UCSD-AML1 (cell line): ENCODE data around the gene TNFRSF13B.
"Not testable (repeated sequence)": the region's sequence is repeated elsewhere in the genome, so short reads cannot be mapped to it uniquely, and the experiment has no call there.

Source experiments
- DNase-seq: peaks from one replicate; lab custom pipeline; 2025; ENCODE audit not compliant: unreplicated experiment; lab: John Stamatoyannopoulos, UW

Gene TNFRSF13B

DNA sequence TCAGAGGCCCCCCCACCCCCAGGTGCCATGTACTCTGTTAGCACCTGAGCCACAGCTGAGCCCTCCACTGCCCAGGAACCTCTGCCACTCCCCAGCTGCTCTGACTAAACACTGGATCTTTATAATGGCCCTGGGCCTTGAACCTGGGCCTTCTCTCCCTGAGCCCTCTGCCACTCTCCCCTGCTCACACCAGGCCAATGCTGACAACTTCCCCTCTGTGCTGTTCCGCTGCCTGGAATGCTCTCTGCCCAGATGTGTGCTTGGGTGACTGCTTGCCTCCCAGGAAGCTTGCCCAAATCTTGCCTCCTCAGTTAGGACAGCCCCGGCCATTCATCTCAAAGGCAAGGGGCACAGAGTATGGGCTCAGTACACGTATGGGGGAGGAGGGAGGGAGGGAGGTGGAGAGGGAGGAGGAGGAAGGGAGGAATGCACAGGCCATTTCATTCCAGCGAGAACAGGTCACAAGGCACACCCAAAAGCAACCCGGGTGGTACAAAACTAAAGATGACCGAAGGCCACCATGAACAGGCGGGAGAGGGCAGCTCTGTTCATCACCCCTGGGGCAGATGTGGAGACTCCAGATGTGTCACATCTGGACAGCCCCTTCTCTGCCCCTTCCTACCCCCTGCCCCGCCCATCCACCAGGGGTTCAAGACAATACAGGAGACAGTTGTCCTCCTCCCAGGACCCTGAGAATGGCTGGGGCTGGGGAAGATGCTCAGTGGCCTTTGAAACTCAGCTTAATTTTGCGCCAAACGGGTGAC is 15.3 kb upstream of the TNFRSF13B start:
- no peak for DNase-seq

DNA sequence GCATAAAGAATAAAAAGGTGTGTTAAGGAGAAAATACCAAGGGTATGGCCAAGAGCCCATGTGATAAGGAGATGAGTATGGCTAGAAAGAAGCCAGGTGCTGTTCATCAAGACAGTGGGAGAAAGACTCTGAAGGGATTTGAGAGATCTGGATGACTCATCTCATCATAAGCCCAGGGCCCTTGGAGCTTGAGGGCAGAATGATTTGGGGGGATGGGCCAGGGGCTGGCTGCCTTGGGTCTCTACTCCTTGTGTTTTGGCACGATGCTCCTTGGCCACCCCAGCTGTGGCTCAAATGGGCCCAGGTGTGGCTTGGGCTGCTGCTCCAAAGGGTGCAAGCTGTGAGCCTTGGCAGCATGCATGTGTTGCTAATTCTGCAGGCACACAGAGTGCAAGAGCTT is 14.5 kb upstream of the TNFRSF13B start:
- no peak for DNase-seq

DNA sequence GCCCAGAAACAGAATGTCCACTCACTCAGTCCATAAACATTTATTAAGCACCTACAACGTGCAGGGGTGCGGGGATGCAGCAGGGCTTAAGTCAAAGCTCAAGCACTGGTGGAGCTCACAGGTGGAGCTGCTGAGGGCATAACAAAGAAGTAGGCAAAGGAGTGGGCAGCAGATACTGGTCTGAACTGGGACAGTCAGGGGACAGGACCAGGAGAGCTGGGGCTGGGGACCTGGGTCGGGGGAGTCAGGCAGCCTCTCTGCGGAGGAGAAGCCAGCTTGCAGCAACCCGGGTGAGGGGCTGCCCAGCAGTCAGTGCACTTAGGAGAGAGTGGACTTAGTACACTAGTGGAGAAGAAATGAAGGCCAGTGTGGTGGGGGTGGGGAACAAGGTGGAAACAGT is 10.0 kb upstream of the TNFRSF13B start:
- no peak for DNase-seq

DNA sequence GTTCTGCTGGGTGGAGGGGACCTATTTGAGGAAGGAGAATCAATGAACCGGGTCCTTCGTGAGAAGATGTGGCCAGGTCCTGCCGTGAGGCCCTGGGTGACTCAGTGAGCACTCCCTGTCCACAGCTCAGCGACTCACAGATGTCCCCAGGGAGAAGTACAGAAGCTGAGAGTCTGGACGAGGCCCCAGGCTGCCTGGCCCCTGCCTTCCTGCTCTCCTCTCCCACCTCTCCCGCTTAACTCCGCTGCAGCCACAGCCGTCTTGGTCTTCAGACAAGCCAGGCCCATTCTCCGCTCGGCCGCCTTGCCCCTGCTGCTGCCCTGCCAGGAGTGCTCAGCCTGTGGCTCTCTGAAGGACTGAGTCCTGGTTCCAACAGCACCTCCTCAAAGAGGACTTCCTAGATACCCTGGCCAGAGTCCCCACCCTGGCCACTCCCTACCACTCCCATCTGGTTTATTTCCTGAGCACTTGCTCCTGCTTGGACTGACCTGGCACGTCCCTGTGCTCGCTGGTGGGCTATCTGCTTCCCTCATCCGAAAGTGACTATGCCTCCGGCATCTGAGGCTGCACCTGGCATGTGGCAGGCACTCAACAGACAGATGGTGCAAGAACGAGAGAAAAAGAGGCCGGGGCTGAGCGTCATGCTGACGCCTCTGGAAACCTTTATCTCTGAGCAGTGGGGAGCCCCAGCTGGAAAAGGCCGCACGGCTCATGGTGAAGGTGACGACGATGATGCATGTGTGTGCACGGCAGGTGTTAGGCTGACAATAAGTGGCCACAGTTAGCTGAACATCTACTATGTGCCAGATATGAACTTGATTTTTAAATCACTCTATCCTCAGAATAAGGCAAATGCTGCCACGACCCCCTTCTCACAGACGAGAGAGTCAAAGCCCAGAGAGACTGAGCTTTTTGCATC is 9.2 kb upstream of the TNFRSF13B start:
- no peak for DNase-seq

DNA sequence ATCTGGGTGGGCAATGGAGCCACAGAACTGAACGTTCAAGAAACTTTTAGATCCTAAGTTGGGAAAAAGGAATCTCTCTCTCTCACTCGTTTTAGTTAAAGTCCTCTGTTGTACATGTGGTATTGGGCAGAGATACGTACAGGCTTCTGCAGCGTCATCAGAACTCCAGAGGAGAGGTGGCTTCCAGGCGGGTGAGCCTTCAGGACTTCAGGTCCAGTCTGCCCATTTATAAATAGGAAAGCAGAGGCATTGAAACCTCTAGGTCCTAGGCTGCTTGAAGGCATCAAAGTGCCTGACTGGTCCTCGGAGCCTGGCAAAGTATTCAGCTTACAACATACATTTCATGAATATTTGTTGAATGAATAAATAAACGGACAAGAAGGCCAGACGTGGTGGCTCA is 8.1 kb upstream of the TNFRSF13B start:
- no peak for DNase-seq

DNA sequence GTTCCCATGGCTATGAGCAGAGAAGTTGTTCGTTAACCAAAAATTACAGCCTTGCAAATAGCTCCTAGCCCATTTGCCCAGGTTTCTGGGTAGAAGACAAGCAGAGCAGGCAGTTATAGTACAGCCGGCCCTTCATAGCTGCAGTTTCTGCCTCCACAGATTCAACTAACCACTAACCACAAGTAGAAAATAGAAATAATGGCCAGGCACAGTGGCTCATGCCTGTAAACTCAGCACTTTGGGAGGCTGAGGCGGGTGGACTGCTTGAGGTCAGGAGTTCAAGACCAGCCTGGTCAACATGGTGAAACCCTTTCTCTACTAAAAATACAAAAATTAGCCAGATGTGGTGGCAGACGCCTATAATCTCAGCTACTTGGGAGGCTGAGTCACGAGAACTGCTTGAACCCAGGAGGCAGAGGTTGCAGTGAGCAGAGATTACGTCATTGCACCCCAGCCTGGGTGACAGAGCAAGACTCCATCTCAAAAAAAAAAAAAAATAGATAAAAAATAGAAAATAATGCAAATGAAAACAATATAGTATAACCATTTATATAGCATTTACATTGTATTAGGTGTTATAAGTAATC is 7.4 kb upstream of the TNFRSF13B start:
- DNase-seq = not testable (repeated sequence)

DNA sequence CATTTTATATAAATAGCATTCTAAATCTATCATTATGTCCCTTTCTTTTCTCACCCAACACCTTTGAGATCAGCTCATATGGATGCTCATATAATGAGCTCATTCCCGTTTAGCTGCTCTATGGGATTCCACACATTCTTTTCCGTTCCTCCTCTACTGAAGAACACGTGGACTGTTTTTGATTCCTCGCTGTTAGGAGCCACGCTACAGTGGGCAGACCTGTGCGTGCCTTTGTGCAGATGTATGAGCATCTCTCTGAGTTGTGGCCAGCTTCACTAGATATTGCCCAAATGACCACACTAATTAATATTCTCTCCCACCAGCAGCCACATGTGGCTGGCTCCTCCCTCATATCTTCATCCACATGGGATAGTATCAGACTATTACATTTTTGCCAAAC is 6.0 kb upstream of the TNFRSF13B start:
- no peak for DNase-seq

DNA sequence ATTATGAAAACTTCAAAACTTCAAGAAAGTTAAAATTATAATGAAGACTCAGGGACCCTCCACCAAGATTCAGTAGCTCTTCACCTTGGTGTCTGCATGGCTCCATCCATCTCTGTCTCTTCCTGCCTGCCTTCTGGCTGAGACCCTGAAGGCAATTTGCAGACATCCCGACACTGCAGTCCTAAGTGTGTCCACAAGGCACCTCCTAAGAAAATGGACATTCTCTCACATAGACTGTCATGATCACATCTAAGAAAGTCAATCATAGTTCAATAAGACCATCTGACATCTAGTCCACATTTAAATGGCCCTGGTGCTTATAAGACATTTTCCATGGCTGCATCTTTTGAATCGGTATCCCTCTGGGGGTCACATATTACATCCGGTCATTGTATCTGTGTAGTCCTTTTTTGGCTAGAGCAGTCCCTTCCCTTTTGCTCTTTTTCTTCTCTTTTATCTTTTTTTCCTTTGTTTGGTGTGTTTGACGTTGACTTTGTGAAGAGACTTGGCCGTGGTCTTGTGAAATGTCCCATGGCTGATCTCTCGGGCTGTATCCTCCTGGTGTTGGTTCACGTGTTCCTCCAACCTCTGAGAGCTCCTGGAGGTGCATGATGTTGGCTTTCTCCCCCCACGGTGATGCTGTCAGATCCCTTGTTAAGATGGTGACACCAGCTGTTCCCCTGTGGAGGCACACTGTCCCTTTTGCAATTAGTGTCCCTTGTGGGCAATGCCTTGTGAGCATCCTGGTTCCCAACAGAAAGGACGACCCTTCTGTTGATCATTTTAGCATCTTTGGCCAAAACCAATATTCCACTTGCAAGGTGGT is 5.0 kb upstream of the TNFRSF13B start:
- DNase-seq = no peak

DNA sequence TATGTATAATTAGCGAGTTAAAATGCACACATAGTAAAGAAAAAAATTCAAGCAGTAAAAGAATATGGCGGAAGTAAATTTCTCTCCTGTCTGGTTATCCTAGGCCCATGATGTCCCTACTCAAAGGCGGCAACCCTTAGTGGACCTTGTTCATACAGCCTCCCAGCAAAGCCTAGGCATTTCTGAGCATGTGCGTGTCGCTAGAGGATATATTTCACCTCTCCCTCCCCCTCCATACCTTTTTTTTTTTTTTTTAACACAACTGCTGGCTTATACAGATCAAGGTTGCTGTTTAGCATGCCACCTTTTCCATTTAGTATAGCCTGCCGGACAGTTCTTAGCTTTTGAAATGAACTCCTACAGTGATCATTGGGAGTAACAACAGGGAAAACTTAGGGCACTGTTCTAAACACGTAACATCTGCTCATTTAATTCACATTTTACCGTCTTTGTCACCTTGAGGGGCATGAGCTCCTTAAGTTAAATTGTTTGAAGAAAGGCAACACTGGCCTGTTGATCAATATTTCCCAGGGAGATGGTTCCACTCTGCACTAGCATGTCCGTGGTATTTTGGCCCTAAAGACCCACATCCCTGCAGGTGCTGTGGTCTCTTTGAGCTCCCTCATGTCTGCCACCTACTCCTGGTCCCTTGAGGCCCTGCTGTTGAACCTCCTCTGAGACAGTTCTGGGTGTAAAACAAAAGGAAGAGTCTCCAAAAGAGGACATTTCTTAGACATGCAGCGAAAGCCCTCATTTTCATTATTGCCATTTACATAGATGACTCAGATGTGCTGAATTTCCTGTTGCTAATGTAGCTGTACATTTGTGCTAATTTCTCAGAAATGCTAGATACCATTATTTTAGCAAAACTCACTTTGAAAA is 4.1 kb upstream of the TNFRSF13B start:
- DNase-seq = no peak

DNA sequence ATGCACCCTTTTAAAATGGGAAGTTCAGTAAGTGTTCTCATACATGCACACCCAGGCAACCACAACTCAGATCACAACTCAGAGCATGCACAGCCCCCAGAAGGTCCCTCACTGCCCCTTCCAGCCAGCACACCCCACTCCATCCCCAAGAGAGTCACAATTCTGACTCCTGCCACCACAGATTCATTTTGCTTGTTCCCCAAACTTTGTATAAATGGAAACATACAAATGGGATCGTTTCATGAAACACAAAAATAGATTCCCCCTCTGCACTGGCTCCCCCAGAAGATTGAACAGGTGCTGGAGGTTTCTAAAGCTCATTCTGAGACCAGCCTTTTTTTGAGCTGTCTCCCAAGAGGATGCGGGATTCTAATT is 3.3 kb upstream of the TNFRSF13B start:
- no peak for DNase-seq

DNA sequence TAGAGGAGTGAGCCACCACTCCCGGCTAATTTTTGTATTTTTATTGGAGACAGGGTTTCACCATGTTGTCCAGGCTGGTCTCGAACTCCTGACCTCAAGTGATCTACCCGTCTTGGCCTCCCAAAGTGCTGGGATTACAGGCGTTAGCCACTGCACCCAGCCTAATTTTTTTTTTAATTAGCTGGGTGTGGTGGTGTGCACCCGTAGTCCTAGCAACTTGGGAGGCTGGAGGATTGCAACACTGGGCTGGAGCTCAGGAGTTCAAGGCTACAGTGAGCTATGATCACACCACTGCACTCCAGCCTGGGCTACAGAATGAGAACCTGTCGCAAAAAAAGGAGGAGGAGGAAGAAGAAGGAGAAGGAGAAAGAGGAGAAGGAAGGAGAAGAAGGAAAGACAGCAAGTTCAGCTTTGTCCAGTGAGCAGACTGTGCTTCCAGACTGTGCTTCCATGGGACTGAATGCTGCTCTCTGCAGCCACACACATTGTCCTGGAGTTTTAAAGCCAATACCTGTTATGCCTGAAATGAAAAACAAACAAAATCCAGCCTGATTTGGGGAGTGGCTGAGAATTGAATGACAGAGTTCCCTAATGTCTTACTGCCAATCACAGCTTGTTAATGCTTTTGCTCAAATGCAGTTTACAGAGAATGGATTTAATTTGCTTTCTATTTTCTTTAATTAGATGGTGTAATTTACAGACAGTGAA is 2.8 kb upstream of the TNFRSF13B start:
- DNase-seq = no peak

DNA sequence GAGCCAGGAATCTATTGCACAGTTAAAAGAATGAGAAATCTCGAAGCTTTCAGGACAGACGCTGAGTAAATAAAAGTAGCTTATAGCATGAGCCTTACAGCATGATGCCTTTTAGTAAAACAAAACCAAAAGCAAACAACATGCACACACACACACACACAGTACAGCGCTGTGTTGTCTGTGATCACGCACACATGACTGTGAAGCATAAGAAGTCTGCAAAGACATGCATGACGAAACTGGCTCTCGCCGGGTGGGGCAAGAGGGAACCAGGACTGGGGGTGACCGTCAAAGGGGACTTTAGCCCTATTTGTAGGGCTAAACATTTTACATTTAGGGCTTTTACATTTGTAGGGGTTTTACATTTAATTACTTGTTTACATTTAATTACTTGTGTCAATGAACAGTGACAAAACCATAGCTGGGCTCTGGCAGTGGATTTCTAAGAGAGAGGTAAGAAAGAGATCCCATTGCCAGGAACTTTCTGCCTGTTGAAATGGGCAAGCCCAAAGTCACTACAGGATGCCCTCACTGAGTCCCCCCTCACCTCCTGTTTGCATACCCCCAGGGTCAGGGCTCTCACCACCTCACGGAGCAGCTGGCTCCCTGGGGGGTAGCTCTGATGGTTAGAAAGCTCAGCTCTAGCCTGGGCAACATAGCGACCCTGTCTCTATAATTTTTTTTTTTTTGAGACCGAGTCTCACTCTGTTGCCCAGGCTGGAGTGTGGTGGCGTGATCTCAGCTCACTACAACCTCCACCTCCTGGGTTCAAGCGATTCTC is 2.0 kb upstream of the TNFRSF13B start:
- DNase-seq = no peak

DNA sequence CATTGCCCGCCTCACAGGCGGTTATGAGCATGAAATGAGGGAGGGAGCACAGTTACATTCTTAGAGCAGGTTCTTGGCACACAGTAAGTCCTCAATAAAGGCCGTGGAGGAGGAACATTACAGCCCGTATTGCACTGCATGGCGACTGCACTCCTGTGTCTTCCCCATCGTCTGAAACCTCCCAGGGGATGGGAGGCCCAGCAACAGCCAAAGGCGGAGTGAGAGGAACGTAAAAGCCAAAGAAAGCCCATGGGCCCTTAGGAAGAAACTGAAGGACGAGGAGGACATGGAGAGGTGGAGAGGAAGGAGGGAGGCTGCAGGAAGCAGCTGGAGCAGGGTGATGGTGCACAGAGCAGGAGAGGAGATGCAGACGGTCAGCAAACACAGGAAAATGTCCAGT is 1.1 kb upstream of the TNFRSF13B start:
- not testable (repeated sequence) for DNase-seq

DNA sequence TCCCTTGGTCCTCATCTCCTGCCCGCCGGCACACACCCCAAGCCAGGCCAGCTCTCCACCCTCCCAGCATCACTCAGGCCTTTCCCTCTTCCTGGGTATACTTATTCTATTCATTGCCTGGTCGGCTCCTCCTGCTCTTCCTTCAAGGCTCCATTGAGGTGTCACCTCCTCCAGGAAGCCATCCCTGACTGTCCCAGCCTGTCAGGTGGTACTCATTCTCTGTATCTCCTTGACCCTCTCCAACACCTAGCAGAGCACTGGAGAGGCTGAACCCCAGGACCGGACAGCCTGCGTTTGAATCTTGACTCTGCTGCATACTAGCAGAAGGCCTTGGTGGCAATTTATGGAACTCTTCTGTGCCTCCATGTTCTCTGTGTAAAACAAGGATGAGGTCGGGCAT is 428 bp upstream of the TNFRSF13B start:
- no peak for DNase-seq

DNA sequence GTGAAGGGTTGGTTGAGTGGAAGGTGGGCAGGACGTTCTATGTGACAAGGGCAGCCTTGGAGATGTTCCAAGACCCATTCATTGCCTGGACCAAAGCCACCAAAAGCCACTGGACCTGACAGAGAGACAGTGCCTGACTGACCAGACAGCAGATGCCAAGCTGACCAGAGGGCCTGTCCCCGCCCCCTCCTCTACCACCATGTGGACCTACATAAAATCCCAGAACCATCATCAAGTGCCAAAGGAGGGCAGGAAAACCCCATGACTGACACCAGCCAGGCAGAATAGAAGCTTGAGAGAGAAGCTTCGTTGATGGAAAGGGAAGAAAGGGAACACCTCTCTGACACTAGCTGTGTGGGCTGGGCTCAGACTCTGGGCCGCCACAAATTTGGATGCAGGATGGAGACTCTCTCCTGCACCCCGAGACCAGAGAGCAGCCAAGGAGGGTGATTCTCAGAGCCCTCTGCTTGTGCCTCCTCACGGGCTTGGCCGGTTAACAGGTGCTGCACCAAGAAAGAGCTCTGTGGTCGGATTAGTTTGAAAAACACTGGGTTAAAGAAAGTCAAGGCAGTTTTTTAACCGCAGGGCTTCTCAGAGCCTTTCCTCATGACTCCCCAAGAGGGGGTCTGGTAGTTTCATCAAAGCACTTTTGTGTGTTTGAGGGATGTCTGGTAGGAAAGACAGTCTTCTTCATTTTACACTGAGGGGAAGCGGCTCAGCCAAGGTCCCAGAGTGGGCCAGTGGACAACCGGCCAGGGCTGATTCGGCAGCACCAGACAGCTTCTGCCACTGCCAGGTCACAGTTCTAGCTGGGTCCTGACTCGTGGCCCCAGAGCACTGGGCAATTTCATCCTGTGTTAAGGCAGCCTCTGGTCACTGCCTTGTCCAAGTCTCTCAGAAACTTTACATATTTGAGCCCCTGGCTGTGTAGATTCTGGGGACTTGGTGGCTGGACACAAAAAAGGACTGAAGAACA is 1.7 kb downstream of the TNFRSF13B start:
- DNase-seq = no peak

DNA sequence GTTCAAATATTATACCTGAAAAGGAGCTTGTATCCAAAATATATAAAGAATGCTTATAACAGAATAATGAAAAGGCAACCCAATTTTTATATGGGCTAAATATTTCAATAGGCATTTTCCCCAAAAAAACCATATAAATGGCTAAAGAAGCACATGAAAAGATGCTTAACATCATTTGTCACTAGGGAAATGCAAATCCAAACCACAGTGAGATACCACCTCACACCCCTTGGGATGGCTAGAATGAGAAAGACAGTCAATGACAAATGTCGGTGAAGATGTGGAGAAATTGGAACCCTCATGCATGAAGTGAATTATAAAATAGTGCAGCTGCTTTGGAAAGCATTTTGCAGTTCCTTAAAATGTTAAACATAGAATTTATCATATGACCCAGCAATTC is 3.1 kb downstream of the TNFRSF13B start:
- no peak for DNase-seq

DNA sequence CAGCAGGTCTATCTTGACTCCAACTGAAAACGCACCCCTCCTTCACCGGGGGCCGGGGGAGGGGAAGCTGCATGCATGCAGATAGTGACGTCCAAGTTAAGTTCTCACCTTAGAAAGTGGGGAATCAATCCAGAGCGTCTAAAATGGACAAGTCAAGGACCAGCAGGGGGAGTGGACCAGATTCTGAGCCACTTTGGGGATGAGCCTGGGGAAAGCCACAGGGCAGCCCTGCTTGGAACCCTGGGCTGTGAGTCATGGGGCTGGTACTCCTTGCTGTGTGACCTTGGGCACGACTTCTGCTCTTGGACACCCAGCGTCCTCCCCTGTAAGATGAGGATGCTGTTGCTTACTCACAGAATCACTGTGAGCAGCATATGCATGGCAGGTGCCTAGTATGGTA is 9.1 kb downstream of the TNFRSF13B start:
- no peak for DNase-seq

DNA sequence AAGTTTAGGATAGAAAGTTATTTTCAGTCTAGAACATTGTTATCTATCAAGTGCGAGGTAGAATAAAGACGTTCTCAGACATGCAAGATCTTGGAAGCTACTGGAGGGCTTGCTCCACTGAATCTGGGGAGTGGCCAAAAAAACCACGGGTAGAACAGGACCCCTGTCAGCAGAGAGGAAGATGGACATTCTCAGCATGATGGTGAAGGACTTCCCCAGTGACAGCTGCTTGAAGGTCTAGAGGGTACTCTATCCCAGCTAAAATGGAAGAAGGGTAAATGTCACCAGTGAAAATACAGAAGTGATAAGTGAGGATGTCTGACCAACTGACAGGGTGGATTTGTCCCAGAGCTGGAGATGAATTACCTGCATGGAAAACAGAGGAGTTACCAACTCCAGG is 10.1 kb downstream of the TNFRSF13B start:
- DNase-seq = no peak
